GM19025 (cell line): ENCODE measurements around the gene DNM3.

Experiments used
- ATAC-seq: cut with Tn5 transposase; IDR thresholded peaks from one replicate; pipeline ENCODE4 v1.9.1; 2021; ENCODE audit warnings: mild to moderate bottlenecking, low read depth, moderate library complexity; ENCODE audit not compliant: unreplicated experiment

Gene DNM3

GRCh38 chr1:172254521-172255222 is 413.4 kb downstream of the DNM3 start:
- ATAC-seq = no peak

- ATAC-seq = no peak
Observed at GRCh38 chr1:172255223-172255560, 413.9 kb downstream of the DNM3 start.

- ATAC-seq = no peak
Observed at GRCh38 chr1:172265905-172266304, 424.6 kb downstream of the DNM3 start.

- ATAC-seq = no peak
Observed at GRCh38 chr1:172266528-172267174, 425.4 kb downstream of the DNM3 start.

GRCh38 chr1:172268237-172268636 is 426.9 kb downstream of the DNM3 start:
- ATAC-seq = no peak

GRCh38 chr1:172269084-172269483 is 427.8 kb downstream of the DNM3 start:
- ATAC-seq = no peak

GRCh38 chr1:172269644-172270043 is 428.3 kb downstream of the DNM3 start:
- no peak for ATAC-seq

GRCh38 chr1:172270605-172271004 is 429.3 kb downstream of the DNM3 start:
- no peak for ATAC-seq

- no peak for ATAC-seq
Observed at GRCh38 chr1:172272087-172272486, 430.8 kb downstream of the DNM3 start.

GRCh38 chr1:172273647-172274396 is 432.5 kb downstream of the DNM3 start:
- ATAC-seq = no peak

- no peak for ATAC-seq
Observed at GRCh38 chr1:172275478-172275877, 434.2 kb downstream of the DNM3 start.

- ATAC-seq = no peak
Observed at GRCh38 chr1:172276120-172276818, 435.0 kb downstream of the DNM3 start.

- no peak for ATAC-seq
Observed at GRCh38 chr1:172277275-172277674, 436.0 kb downstream of the DNM3 start.

GRCh38 chr1:172277989-172278388 is 436.7 kb downstream of the DNM3 start:
- ATAC-seq = no peak

GRCh38 chr1:172278478-172278877 is 437.2 kb downstream of the DNM3 start:
- no peak for ATAC-seq

GRCh38 chr1:172279939-172280636 is 438.8 kb downstream of the DNM3 start:
- no peak for ATAC-seq

- ATAC-seq = no peak
Observed at GRCh38 chr1:172283766-172284165, 442.5 kb downstream of the DNM3 start.

- no peak for ATAC-seq
Observed at GRCh38 chr1:172286629-172287076, 445.4 kb downstream of the DNM3 start.

- ATAC-seq = no peak
Observed at GRCh38 chr1:172287208-172287607, 445.9 kb downstream of the DNM3 start.

- no peak for ATAC-seq
Observed at GRCh38 chr1:172288581-172288980, 447.3 kb downstream of the DNM3 start.
